ENCODE measurements around the gene RPS14. TPM values are rescaled to one million over a fixed set of nuclear protein-coding genes. Genes with fewer than 3 reads are reported as not detected.
A peak's percentile ranks its signal among the peaks of the same experiment; 100 is the strongest.
"Not testable (repeated sequence)": the region's sequence is repeated elsewhere in the genome, so short reads cannot be mapped to it uniquely, and the experiment has no call there.

Gene RPS14
- total RNA-seq, 1 donor = 1,744 TPM

DNA sequence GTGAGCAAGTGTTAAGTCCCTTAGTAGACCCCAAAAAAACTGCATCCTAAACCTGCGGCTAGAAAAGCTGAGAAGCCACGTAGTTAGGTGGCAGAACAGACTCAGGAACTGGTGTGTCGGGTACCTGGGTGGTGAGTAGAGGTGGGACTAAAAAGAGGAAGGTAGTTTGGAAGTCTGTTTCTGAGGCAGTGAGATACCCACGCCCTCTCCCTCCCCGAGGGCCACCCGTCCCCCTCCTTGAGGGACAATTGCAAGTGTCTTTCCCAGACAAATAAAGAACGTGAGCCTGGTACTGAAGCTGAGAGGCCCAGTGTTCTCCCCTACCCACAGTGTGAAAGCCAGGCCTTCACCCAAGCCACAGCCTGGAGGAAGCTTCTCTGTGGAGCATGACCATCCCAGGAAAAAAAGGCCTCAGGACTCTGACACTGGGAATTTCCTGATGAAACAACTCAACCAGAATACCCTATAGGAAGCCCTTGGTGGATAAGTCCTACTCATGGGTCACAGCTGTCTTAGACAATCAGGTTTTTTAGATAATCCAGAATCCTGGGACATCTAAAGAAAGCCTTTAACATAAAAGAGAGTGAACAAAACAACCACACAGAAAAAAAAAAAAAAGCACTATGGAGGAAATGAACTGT is 29.8 kb downstream of the RPS14 start:
- no peak for DNase-seq (ENCODE audit: low read depth)
- H3K4me3 ChIP-seq (ENCODE audit: low read depth, low read length) = no peak overlapping the region
- TF ChIP-seq, protein P1, sequence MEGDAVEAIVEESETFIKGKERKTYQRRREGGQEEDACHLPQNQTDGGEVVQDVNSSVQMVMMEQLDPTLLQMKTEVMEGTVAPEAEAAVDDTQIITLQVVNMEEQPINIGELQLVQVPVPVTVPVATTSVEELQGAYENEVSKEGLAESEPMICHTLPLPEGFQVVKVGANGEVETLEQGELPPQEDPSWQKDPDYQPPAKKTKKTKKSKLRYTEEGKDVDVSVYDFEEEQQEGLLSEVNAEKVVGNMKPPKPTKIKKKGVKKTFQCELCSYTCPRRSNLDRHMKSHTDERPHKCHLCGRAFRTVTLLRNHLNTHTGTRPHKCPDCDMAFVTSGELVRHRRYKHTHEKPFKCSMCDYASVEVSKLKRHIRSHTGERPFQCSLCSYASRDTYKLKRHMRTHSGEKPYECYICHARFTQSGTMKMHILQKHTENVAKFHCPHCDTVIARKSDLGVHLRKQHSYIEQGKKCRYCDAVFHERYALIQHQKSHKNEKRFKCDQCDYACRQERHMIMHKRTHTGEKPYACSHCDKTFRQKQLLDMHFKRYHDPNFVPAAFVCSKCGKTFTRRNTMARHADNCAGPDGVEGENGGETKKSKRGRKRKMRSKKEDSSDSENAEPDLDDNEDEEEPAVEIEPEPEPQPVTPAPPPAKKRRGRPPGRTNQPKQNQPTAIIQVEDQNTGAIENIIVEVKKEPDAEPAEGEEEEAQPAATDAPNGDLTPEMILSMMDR (IDR thresholded peaks at IDR 0.05; ENCODE audit: insufficient read depth, low read depth, low read length) = no peak

DNA sequence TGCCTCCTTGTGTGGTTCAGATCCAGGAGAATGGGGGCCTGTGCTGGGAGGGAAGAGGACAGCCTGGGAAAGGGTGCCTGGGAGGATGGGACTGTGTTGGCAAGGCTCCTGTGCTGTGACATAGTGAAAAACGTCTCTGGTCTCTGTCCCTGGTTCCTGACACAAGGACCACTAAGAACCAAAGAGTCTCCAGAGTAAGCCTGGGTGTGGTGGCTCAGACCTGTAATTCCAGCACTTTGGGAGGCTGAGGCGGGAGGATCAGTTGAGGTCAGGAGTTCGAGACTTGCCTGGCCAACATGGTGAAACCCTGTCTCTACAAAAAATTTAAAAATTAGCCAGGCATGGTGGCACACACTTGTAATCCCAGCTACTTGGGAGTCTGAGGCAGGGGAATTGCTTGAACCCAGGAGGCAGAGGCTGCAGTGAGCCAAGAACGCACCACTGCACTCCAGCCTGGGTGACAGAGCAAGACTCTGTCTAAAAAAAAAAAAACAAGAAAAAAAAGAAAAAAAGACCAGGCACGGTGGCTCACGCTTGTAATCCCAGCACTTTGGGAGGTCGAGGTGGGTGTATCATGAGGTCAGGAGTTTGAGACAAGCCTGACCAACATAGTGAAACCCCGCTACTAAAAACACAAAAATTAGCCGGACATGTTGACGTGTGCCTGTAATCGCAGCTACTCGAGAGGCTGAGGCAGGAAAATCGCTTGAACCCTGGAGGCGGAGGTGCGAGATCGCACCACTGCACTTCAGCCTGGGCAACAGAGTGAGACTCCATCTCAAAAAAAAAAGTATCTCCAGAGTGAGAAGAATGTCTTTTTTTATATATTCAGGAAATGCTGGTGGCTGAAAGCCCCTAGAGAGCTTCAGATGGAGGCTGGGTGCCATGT is 35.4 kb downstream of the RPS14 start:
- not testable (repeated sequence) for DNase-seq (ENCODE audit: low read depth); H3K4me3 ChIP-seq (ENCODE audit: low read depth, low read length)

DNA sequence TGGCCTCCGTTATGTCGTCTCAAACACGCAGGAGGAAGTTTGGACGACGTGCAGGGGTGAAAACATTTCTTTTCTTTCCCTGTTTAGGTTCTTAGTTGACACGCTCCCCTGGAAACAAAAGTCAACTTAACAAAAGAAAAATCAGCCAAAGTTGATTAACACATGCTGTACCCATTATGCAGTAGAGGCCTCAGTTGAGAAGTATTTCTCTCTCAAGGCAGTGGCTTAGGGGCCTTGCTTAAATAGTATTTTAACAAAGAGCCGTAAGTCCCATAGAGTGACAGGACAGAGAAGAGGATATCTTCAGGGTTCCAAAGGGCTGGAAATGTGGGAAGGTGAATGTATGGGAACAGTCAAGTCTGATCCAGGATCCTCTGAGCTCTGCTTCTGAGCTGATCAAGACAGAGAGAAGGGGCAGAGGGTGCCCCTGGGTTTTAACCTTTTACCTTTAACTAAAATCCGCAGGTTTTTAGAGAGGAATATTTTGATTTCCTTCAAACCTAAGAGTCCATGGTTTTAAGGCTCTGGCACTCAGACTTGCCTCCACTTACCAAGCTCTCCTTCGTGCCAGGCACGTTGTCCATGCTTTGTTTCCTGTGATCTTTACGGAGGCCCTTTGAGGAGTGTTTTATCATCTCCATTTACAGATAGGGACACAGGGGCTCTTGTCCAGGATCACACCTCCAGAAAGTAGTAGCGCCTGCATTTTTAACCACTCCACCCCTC is 36.2 kb downstream of the RPS14 start:
- TF ChIP-seq, protein P1 (IDR thresholded peaks at IDR 0.05; ENCODE audit: insufficient read depth, low read depth, low read length) = no peak
- no peak for DNase-seq (ENCODE audit: low read depth)
- no peak overlapping the region for H3K4me3 ChIP-seq (ENCODE audit: low read depth, low read length)

DNA sequence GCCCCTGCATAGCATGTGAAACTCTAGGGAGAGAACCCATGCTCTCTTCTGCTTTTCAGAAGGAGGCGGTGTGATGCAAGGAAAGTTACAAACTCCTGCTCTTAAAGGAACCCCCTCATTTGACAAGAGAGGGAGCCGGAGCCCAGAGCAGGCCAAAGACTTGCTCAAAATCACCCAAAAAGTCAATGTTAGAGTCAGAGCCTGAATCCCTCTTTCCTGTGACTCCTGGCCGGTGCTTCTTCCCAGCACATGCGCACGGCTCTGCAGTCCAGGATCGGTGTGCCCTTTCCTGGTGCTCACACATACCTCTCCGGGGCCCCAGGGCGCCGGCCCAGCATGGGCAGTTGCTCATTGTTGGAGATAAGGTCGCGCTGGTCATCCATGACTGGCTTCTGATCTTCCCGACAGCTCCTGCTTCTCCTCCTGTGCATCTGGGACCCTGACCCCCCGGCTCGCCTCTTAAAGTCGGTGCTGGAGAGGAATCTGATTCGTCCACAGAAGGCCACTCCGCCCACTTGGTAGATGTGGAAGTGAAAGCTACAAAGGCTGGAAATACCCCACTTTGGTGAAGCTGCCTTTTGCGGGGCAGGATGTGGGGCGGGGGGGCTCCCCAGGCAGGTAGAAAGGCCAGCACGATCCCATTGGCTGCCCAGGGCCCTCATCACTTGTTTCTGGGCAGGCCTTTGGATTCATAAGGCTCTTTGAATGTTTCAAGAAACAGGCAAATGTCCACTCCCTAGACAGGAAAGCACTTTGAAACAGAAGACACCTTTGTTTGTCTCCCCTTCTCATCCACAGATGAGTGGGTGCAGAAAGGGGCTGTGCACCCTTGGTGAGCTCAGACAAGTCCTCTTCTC is 37.0 kb downstream of the RPS14 start, which contains the start of gene CD74:
Gene CD74 (minus strand): TSS at position 592 of the 857 bp plus-strand sequence. CDS start 161 bp downstream, at position 431.
- TF ChIP-seq, protein P1 (IDR thresholded peaks at IDR 0.05; ENCODE audit: insufficient read depth, low read depth, low read length) = no peak

DNA sequence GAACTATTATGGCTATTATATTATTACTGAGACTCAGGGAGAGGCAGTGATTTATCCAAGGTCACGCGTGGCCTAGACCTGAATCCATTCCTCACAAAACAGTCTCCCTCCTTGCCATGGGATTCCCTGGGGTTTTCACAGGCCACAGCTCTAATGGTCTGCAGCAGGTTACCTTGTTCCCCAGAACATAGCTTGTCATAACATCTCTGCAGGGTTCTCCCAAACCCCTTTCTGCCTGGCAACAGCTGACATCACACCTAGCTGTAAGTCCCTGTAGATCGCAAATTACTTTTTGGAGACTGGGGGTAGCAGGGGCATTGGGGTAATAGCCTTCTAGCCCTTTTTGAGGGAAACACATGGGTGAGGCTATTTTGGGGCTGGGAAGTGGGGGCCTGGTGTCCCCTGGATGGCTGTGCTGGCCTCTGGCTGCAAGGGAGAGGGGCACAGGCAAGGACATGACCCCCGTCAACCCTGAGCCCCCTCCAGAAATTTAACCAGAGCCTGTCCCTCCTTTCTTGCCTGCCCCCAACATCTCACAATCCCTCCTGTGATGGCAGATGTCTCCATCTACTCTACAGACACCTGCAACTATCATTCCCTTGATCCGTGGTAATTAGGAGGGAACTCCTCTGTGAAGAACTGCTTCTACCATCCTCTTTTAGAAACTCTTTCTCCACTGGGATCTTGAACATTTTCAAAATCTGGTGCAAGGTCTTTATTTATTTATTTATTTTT is 38.1 kb downstream of the RPS14 start:
- DNase-seq (ENCODE audit: low read depth) = no peak
- H3K4me3 ChIP-seq (ENCODE audit: low read depth, low read length) = no peak overlapping the region
- TF ChIP-seq, protein P1 (IDR thresholded peaks at IDR 0.05; ENCODE audit: insufficient read depth, low read depth, low read length) = no peak

More for the DNA sequence above, 37.0 kb downstream of the RPS14 start, which contains the start of gene CD74:
- peak; percentile 44 for DNase-seq (ENCODE audit: low read depth)
- H3K4me3 ChIP-seq (ENCODE audit: low read depth, low read length) = peak within 1 kb of the TSS; percentile 4

DNA sequence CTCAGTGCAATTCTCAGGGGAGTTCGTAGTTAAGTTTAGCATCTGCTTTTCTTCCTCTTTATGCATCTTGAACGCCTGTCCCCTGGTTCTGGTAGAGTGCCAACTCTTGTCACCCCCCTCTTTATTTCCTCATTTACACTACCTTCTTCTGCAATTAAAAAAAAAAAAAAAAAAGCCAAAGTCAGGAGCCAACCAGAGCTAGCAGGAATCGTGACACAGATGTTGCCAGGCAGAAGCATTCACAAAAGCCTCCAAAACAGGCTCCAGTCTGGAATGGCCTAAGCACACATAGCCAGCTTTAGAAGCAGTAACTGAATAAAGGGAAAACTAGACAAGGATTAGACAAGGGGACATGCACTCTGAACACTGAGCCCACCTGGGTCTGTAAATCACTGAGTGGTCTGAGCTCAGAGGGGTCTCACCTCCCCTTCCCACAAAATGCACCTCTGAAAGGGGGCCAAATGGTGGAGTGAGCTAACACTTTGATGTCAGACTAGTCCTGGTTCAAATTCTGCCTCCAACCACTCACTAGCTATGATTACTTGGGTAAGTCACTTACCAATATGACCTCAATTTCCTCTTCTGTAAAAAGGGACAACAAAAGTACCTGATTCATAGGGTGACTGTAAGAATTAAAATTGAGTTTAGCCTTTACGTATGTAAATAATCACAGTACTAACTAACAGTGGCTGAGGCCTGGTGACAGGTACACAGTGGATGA is 38.9 kb downstream of the RPS14 start:
- TF ChIP-seq, protein P1 (IDR thresholded peaks at IDR 0.05; ENCODE audit: insufficient read depth, low read depth, low read length) = no peak
- no peak overlapping the region for H3K4me3 ChIP-seq (ENCODE audit: low read depth, low read length)
- peak; percentile 76 for DNase-seq (ENCODE audit: low read depth)

All from fibroblast of villous mesenchyme (primary cell).